Thoracic aorta (tissue), 2 donors: ENCODE data around the gene GSTA4. TPM values are rescaled to one million over a fixed set of nuclear protein-coding genes. Genes with fewer than 3 reads are reported as not detected.

Experiments
- ATAC-seq: fragments of 150-250 bp; one replicate; pipeline ENCODE4 v1.8.0; 2017; ENCODE audit warnings: low read depth; ENCODE audit not compliant: insufficient number of reproducible peaks, low FRiP score
- DNase-seq: peaks from one replicate; pipeline ENCODE4 v3.0.0-alpha.2; 2020; ENCODE audit warnings: low spot score
- H3K27ac ChIP-seq, 2 donors: fragments of 200-600 bp; sonication (generic); 1 replicate in 1 of 2; 2 replicates in 1 of 2; pipeline ENCODE4 v1.5.1; 2016; ENCODE audit warnings: mild to moderate bottlenecking in 2 of 2, moderate library complexity in 2 of 2
- H3K27me3 ChIP-seq: fragments of 200-600 bp; sonication (generic); replicated peaks from 2 replicates; pipeline ENCODE4 v1.6.0; 2016; ENCODE audit warnings: mild to moderate bottlenecking; ENCODE audit not compliant: insufficient read depth
- H3K36me3 ChIP-seq: fragments of 200-600 bp; sonication (generic); one replicate; pipeline ENCODE4 v1.5.1; 2016
- H3K4me1 ChIP-seq, 2 donors: fragments of 200-600 bp; sonication (generic); 1 replicate in 1 of 2; 2 replicates in 1 of 2; pipeline versions ENCODE4 v1.5.1 to v1.6.0; 2016; ENCODE audit warnings: low read depth in 2 of 2, mild to moderate bottlenecking in 1 of 2; ENCODE audit not compliant: control insufficient read depth in 1 of 2
- H3K4me3 ChIP-seq: fragments of 200-600 bp; sonication (generic); 2 replicates; pipeline ENCODE4 v1.5.1; 2016; ENCODE audit warnings: mild to moderate bottlenecking
- H3K9me3 ChIP-seq: fragments of 200-600 bp; sonication (generic); 2 replicates; pipeline ENCODE4 v1.5.1; 2016
- total RNA-seq, 2 donors: library from RNA; depleted of rRNA; stranded (reverse); fragments of >200 nt; gene quantifications; one replicate each; pipeline versions ENCODE4 v1.1.0 to v1.2.3, GENCODE V29; 2016
- TF ChIP-seq, protein P1 (sequence below): fragments of 200-600 bp; sonication (generic); IDR thresholded peaks from one replicate; pipeline ENCODE4 v1.5.1; 2019; ENCODE audit warnings: antibody characterized with exemption

The GSTA4 gene
- total RNA-seq, 2 donors from 2014 or later, result 18.1 to 19.4 TPM

- H3K27me3 ChIP-seq, result no peaks in the 10 kb centered on the region
- no peaks in the 10 kb centered on the region for H3K9me3 ChIP-seq
- H3K36me3 ChIP-seq, result peaks cover 9% of the 10 kb centered on the region
- DNase-seq (no peak), ATAC-seq (no peak)
- H3K27ac ChIP-seq, result no peak overlapping the region
- H3K4me1 ChIP-seq, result peaks cover 23 to 34% of the 10 kb centered on the region in 2 donors
- TF ChIP-seq, protein P1, sequence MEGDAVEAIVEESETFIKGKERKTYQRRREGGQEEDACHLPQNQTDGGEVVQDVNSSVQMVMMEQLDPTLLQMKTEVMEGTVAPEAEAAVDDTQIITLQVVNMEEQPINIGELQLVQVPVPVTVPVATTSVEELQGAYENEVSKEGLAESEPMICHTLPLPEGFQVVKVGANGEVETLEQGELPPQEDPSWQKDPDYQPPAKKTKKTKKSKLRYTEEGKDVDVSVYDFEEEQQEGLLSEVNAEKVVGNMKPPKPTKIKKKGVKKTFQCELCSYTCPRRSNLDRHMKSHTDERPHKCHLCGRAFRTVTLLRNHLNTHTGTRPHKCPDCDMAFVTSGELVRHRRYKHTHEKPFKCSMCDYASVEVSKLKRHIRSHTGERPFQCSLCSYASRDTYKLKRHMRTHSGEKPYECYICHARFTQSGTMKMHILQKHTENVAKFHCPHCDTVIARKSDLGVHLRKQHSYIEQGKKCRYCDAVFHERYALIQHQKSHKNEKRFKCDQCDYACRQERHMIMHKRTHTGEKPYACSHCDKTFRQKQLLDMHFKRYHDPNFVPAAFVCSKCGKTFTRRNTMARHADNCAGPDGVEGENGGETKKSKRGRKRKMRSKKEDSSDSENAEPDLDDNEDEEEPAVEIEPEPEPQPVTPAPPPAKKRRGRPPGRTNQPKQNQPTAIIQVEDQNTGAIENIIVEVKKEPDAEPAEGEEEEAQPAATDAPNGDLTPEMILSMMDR, result no peak
- no peak overlapping the region for H3K4me3 ChIP-seq
These were observed 46.3 kb upstream of the GSTA4 start for GRCh38 chr6:53041356-53041755.

GRCh38 chr6:53038596-53038995 lies 43.5 kb upstream of the GSTA4 start:
- no peaks in the 10 kb centered on the region for H3K9me3 ChIP-seq
- no peak for DNase-seq
- no peak for ATAC-seq
- H3K4me1 ChIP-seq, result peaks cover 19 to 36% of the 10 kb centered on the region in 2 donors
- TF ChIP-seq, protein P1, result no peak
- no peak overlapping the region for H3K27ac ChIP-seq
- H3K36me3 ChIP-seq, result peaks cover 15% of the 10 kb centered on the region
- H3K4me3 ChIP-seq, result no peak overlapping the region
- no peaks in the 10 kb centered on the region for H3K27me3 ChIP-seq

GRCh38 chr6:53038141-53038540 lies 43.1 kb upstream of the GSTA4 start:
- H3K27me3 ChIP-seq, result no peaks in the 10 kb centered on the region
- ATAC-seq, result no peak
- TF ChIP-seq, protein P1, result no peak
- peaks cover 15% of the 10 kb centered on the region for H3K36me3 ChIP-seq
- no peak overlapping the region for H3K4me3 ChIP-seq
- no peaks in the 10 kb centered on the region for H3K9me3 ChIP-seq
- DNase-seq, result no peak
- H3K27ac ChIP-seq, result no peak overlapping the region
- peaks cover 17 to 36% of the 10 kb centered on the region in 2 donors for H3K4me1 ChIP-seq

DNA sequence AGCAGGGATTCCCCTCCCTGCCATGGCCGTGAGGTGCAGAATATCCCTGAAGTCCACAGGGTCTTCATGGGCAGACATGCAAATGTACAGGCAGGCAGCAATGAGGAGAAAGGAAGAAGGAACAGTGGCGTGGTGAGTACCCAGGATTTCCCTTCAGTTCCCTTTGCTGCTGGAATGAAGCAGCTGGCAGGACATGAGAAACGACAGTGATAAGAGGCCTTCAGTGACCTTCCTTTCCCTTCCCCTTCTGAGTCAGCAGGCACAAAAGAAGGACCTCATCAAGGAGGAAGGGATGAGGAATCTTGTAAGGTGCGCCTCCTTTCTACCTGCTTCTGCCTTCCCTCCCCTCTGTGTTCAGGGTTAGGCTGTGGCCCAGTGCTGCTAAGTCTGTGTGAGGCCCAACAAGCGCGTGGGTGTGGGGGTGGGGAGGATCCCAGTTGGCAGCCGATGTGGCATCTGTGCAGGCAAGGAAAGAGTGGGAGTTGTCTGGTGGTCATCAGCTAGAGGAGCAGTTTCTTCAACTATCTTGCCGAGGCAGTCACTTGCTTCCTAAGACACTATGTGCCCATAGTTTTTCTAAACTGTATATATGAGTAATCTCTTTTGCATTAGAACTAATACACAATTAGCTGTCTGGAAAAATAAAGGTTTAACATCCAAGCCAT lies 40.6 kb upstream of the GSTA4 start:
- Histone ChIP-seq H3K27me3 (no peaks in the 10 kb centered on the region), H3K36me3 (peaks cover 25% of the 10 kb centered on the region)
- no peak for ATAC-seq

GRCh38 chr6:53033764-53034163 lies 38.7 kb upstream of the GSTA4 start:
- H3K27me3 ChIP-seq, result no peaks in the 10 kb centered on the region
- H3K9me3 ChIP-seq, result no peaks in the 10 kb centered on the region
- ATAC-seq (no peak), DNase-seq (no peak)
- TF ChIP-seq, protein P1, result no peak
- no peak overlapping the region for H3K4me3 ChIP-seq
- H3K36me3 ChIP-seq, result peaks cover 15% of the 10 kb centered on the region
- H3K4me1 ChIP-seq, result peaks cover 4 to 23% of the 10 kb centered on the region in 2 donors
- no peak overlapping the region for H3K27ac ChIP-seq

More for the DNA sequence above, 40.6 kb upstream of the GSTA4 start:
- peaks cover 4 to 23% of the 10 kb centered on the region in 2 donors for H3K4me1 ChIP-seq
- TF ChIP-seq, protein P1, result no peak
- H3K9me3 ChIP-seq, result no peaks in the 10 kb centered on the region
- no peak for DNase-seq
- H3K27ac ChIP-seq, result no peak overlapping the region
- no peak overlapping the region for H3K4me3 ChIP-seq
